Uterus (tissue), 4 donors: ENCODE measurements around the gene PUS7L. TPM values are rescaled to one million over a fixed set of nuclear protein-coding genes. Genes with fewer than 3 reads are reported as not detected.

Source experiments
- DNase-seq, 2 donors: peaks; one replicate each; pipeline ENCODE4 v3.0.0-alpha.2; 2019 to 2020
- H3K27ac ChIP-seq, 2 donors: fragments of 200-600 bp; sonication (generic); 1 replicate in 1 of 2; 2 replicates in 1 of 2; pipeline ENCODE4 v1.5.1; 2016 to 2018
- H3K27me3 ChIP-seq, 2 donors: fragments of 200-600 bp; sonication (generic); one replicate each; pipeline ENCODE4 v1.5.1; 2018 to 2019; ENCODE audit warnings: control low read depth in 1 of 2
- H3K36me3 ChIP-seq, 2 donors: fragments of 200-600 bp; sonication (generic); one replicate each; pipeline ENCODE4 v1.5.1; 2019; ENCODE audit warnings: control low read depth in 1 of 2
- H3K4me1 ChIP-seq, 2 donors: fragments of 200-600 bp; sonication (generic); one replicate each; pipeline ENCODE4 v1.5.1; 2018 to 2019; ENCODE audit warnings: control low read depth in 1 of 2
- H3K4me3 ChIP-seq, 2 donors: fragments of 200-600 bp; sonication (generic); 1 replicate in 1 of 2; 2 replicates in 1 of 2; pipeline ENCODE4 v1.5.1; 2018 to 2019; ENCODE audit warnings: mild to moderate bottlenecking in 1 of 2
- H3K9me3 ChIP-seq, 2 donors: fragments of 200-600 bp; sonication (generic); one replicate each; pipeline ENCODE4 v1.5.1; 2019; ENCODE audit warnings: control low read depth in 1 of 2
- POLR2A ChIP-seq, 2 donors: fragments of 450-650 bp; IDR thresholded peaks; one replicate each; pipeline ENCODE4 v1.6.1; 2016; ENCODE audit warnings: antibody characterized with exemption in 2 of 2, mild to moderate bottlenecking in 1 of 2, moderate library complexity in 1 of 2
- intact Hi-C: fragments of 100-400 bp; cut with DNase I; formaldehyde crosslinking; loops from one replicate; pipeline ENCODE4 v1.15.1; 2023; ENCODE audit warnings: low total_unique reads
- total RNA-seq, 4 donors: library from RNA; depleted of rRNA in 3 of 4; stranded (reverse); fragments of >200 nt in 3 of 4; gene quantifications; one replicate each; pipeline versions ENCODE4 v1.1.0 to v1.2.4, GENCODE V29; 2014 to 2023
- TF ChIP-seq, protein P1 (sequence below), 4 experiments: fragments of 200-600 bp in 2 of 4; fragments of 450-650 bp in 2 of 4; sonication (generic) in 2 of 4; IDR thresholded peaks; one replicate each; pipeline ENCODE4 v1.5.1; 2016 to 2019; ENCODE audit warnings: antibody characterized with exemption in 4 of 4, mild to moderate bottlenecking in 2 of 4, moderate library complexity in 1 of 4
- donor health status: DM: yes; HTN: yes; CAD: no.

PUS7L gene
- total RNA-seq, 4 donors from 2014 or later: 10.6 to 39.6 (median 19.1) TPM

DNA sequence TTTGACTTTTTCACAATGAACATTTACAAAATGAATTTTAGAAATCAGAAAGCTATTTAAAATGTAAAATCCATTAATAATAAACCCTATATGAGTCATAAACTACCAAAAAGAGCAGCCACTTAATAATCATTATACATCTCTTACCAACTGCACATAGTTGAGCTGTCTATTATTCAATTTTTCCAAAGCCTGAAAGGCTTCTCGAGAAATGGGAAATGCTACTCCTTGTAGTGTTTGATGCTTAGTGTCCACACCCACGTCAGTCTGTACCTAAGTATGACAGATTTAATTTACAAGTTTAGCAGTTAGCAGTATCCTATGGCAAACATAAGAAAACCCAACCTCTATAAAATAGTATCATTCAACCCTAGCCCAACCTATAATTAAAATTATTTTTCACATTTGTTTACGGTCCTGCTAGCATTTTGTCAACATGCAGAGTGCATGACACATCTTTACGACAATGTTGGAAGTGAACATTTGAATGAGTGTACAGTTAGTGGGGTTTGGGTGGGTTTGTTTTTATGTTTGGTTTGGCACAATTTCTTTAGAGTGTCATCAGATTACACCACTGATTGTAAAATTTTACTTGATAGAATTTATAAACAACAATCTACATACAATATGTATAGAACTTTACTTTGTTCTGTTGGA lies 39.1 kb upstream of the PUS7L start:
- intact Hi-C loops: no loop called here
- TF ChIP-seq POLR2A (IDR thresholded peaks at IDR 0.05): no peak
- TF ChIP-seq, protein P1, sequence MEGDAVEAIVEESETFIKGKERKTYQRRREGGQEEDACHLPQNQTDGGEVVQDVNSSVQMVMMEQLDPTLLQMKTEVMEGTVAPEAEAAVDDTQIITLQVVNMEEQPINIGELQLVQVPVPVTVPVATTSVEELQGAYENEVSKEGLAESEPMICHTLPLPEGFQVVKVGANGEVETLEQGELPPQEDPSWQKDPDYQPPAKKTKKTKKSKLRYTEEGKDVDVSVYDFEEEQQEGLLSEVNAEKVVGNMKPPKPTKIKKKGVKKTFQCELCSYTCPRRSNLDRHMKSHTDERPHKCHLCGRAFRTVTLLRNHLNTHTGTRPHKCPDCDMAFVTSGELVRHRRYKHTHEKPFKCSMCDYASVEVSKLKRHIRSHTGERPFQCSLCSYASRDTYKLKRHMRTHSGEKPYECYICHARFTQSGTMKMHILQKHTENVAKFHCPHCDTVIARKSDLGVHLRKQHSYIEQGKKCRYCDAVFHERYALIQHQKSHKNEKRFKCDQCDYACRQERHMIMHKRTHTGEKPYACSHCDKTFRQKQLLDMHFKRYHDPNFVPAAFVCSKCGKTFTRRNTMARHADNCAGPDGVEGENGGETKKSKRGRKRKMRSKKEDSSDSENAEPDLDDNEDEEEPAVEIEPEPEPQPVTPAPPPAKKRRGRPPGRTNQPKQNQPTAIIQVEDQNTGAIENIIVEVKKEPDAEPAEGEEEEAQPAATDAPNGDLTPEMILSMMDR (IDR thresholded peaks at IDR 0.05): no peak
- H3K27ac ChIP-seq: no peak overlapping the region
- no peak overlapping the region for H3K4me3 ChIP-seq
- no peak for DNase-seq
- no peaks in the 10 kb centered on the region for H3K27me3 ChIP-seq
- no peaks in the 10 kb centered on the region for H3K9me3 ChIP-seq
- H3K36me3 ChIP-seq: no peaks in the 10 kb centered on the region
- no peaks in the 10 kb centered on the region for H3K4me1 ChIP-seq

GRCh38 chr12:43795716-43796280 lies 37.2 kb upstream of the PUS7L start:
- H3K36me3 ChIP-seq: no peaks in the 10 kb centered on the region

GRCh38 chr12:43789941-43790340 lies 31.4 kb upstream of the PUS7L start:
- H3K9me3 ChIP-seq: no peaks in the 10 kb centered on the region
- no peaks in the 10 kb centered on the region for H3K27me3 ChIP-seq
- intact Hi-C loops: no loop called here
- no peaks in the 10 kb centered on the region for H3K36me3 ChIP-seq
- no peaks in the 10 kb centered on the region for H3K4me1 ChIP-seq
- DNase-seq: no peak
- no peak overlapping the region for H3K27ac ChIP-seq
- no peak overlapping the region for H3K4me3 ChIP-seq
- no peak for TF ChIP-seq POLR2A (IDR thresholded peaks at IDR 0.05)
- TF ChIP-seq, protein P1 (IDR thresholded peaks at IDR 0.05): no peak

More at GRCh38 chr12:43795716-43796280, 37.2 kb upstream of the PUS7L start:
- H3K4me3 ChIP-seq: no peak overlapping the region
- H3K9me3 ChIP-seq: no peaks in the 10 kb centered on the region
- H3K27ac ChIP-seq: no peak overlapping the region
- H3K27me3 ChIP-seq: no peaks in the 10 kb centered on the region
- DNase-seq: no peak
- intact Hi-C loops: no loop called here
- TF ChIP-seq, protein P1 (IDR thresholded peaks at IDR 0.05): no peak
- TF ChIP-seq POLR2A (IDR thresholded peaks at IDR 0.05): no peak
- H3K4me1 ChIP-seq: no peaks in the 10 kb centered on the region

DNA sequence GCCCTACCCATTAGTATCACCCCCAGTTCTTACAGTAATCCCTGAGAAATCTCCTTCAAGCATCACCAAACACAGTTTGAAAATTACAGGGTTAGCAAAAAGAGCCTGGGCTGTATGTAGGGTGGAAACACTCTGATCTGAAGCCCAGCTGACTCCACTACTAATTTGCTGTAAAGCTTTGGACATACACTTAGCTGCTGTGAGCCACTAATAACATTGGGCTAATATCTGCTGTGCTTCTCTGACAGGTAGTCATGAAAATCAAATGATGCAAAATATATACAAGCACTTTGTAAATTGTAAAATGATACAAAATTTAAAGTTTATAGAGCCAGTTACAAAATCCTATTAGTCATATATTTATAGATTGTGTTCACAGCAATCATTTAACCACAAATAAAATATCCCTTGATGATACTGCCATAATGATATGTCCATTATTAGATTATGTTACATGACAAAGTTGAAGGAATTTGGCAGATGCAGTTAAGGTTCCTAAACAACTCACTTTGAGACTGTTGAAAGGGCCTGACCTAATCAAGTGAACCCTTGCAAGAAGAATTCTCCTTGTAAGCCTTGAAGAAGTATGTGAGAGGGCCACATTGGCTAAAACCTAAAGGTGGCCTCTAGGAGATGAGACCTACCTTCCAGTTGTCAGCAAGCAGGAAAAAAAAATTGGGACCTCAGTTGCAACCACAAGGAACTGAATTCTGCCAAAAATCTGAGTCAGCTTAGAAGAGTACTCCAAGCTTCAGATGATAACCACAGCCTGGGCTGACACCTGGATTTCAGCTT lies 28.5 kb upstream of the PUS7L start:
- Histone ChIP-seq H3K9me3 (no peaks in the 10 kb centered on the region), H3K27me3 (no peaks in the 10 kb centered on the region), H3K4me1 (no peaks in the 10 kb centered on the region), H3K27ac (no peak overlapping the region), H3K36me3 (no peaks in the 10 kb centered on the region), H3K4me3 (no peak overlapping the region)
- no peak for TF ChIP-seq POLR2A (IDR thresholded peaks at IDR 0.05)
- TF ChIP-seq, protein P1 (IDR thresholded peaks at IDR 0.05): no peak
- intact Hi-C loops: no loop called here
- DNase-seq: no peak

GRCh38 chr12:43776498-43776897 lies 17.9 kb upstream of the PUS7L start:
- TF ChIP-seq, protein P1 (IDR thresholded peaks at IDR 0.05): peak in 2 of 4 experiments; percentile 12 to 19
- no peak for TF ChIP-seq POLR2A (IDR thresholded peaks at IDR 0.05)
- DNase-seq: no peak
- no peaks in the 10 kb centered on the region for H3K36me3 ChIP-seq

More at GRCh38 chr12:43776498-43776897, 17.9 kb upstream of the PUS7L start:
- intact Hi-C loops: no loop called here
- Histone ChIP-seq H3K27me3 (no peaks in the 10 kb centered on the region), H3K4me3 (no peak overlapping the region), H3K9me3 (no peaks in the 10 kb centered on the region), H3K27ac (no peak overlapping the region), H3K4me1 (no peaks in the 10 kb centered on the region)
